HG03280 (cell line): ENCODE data around the gene SCAMP3.
A peak's percentile ranks its signal among the peaks of the same experiment; 100 is the strongest.
"Not testable (repeated sequence)": the region's sequence is repeated elsewhere in the genome, so short reads cannot be mapped to it uniquely, and the experiment has no call there.

ENCODE experiments used
- ATAC-seq: cut with Tn5 transposase; IDR thresholded peaks from one replicate; pipeline ENCODE4 v1.9.1; 2021; ENCODE audit warnings: mild to moderate bottlenecking, moderate library complexity; ENCODE audit not compliant: unreplicated experiment

Gene SCAMP3

GRCh38 chr1:155232001-155232978, 29.9 kb downstream of the SCAMP3 start:
- ATAC-seq: not testable (repeated sequence)

GRCh38 chr1:155231302-155231701, 30.9 kb downstream of the SCAMP3 start:
- not testable (repeated sequence) for ATAC-seq

GRCh38 chr1:155228096-155228427, 34.1 kb downstream of the SCAMP3 start:
- ATAC-seq: no peak

DNA sequence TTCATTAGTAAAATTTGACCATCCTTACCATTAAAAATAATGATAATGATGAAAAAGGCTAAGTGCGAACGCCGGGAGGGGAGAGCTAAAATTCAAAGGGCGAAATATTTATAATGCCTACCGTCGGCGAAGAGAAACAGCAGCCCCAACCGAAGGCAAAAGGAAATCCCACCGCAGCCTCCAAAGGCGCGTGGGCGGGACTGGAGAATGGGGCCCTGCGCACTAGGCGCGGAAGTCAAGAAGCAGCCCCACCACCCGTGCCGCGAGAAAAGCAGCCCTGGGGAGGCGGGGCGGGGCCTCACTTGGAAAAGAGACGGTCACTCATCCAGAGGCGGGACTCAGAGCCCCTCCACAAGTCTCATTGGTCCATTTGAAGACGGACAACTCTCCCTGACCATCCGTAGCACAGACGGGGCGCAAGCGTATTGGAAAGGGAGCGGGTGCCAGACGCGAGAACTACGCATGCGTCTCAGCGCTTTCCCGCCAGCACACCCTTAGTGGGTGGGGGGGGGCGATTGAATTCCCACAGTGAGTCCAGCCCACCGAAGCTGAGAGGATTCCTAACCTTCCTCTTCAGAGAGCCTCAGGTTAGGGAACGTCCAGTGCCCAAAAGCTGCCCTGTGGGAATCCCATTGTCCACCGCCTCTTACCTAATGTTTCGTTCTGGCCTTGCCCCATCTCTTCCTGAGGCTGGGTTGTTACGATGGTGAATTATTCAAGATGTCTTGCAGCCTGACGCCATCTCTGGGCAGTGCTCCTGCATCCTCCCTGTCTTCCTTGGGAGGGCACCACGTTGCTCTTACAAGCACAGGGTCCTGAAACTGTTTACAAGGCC, 34.7 kb downstream of the SCAMP3 start:
- ATAC-seq: peak; percentile 93

GRCh38 chr1:155226910-155227260, 35.3 kb downstream of the SCAMP3 start:
- ATAC-seq: no peak

DNA sequence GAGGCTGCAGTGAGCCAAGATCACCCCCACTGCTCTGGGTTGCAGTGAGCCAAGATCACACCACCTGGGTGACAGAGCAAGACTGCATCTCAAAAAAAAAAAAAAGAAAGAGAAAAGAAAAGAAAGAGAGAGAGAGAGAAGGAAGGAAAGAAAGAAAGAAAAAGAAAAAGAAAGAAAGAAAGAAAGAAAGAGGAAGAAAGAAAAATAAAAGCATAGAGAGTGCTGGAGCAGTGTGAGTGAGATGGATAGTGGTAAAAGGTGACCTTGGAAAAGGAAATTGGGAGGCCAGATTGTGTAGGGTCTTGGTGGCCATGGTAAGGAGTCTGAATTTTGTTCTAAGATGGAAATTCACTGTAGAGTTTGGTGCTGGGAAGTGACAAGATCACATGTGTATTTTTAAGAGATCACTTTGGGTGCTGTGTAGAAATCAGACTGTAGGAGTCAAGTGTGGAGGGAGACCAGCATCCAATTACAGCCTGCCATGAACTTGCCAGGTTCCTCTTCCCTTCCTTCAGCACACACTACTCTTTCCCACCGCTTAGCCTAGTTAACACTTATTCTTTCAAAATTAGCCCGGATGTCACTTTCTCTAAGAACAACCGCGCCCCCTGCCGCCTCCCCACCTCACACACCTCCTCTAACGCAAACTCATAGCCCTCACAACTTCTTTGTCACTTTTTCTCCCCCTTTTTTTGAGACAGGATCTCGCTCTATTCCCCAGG, 35.8 kb downstream of the SCAMP3 start:
- peak; percentile 26 for ATAC-seq

- ATAC-seq: not testable (repeated sequence)
Measured at GRCh38 chr1:155225404-155225759, 36.8 kb downstream of the SCAMP3 start.

DNA sequence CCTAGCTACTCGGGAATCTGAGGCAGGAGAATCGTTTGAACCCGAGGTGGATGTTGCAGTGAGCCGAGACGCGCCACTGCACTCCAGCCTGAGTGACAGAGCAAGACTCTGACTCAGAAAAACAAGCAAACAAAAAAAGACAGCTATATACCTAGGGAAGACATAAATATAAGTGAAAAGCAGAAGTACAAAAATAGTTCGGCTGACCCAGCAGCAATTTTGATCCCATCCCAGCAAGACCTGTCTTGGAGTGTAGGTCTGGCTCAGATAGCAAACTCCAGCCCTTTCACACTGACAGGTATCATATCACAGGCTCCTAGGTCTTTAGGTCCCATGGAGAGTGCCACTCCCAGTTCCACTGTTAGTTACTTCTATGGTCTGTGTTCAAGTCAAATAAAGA, 39.1 kb downstream of the SCAMP3 start:
- ATAC-seq: no peak

DNA sequence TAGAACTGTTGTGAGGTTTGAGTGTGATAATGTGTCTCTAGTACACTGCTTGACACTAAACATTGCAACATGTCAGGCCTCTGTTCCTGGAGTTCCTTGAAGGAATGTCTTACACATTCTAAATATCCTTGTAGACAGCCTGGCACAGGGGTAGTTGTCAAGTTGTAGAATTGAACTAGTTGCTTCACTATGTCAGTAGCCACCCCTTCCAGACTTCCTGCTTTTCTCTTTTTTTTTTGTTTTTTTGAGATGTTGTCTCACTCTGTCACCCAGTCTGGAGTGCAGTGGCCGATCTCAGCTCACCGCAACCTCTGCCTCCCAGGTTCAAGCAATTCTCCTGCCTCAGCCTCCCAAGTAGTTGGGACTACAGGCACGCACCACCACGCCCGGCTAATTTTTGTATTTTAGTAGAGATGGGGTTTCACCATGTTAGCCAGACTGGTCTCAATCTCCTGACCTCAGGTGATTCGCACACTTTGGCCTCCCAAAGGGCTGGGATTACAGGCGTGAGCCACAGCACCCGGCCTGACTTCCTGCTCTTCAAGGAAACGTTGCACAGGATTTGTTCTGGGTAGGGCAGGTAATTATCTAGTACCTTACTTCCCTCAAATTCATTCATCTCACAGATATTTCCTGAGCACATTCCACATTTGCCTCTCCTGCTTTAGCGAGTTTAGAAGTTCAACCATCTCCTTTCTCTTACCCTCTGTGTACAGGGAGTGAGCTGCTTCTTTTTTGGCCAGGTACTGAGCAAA, 41.8 kb downstream of the SCAMP3 start:
- ATAC-seq: not testable (repeated sequence)

- ATAC-seq: no peak
Measured at GRCh38 chr1:155219592-155220031, 42.5 kb downstream of the SCAMP3 start.

DNA sequence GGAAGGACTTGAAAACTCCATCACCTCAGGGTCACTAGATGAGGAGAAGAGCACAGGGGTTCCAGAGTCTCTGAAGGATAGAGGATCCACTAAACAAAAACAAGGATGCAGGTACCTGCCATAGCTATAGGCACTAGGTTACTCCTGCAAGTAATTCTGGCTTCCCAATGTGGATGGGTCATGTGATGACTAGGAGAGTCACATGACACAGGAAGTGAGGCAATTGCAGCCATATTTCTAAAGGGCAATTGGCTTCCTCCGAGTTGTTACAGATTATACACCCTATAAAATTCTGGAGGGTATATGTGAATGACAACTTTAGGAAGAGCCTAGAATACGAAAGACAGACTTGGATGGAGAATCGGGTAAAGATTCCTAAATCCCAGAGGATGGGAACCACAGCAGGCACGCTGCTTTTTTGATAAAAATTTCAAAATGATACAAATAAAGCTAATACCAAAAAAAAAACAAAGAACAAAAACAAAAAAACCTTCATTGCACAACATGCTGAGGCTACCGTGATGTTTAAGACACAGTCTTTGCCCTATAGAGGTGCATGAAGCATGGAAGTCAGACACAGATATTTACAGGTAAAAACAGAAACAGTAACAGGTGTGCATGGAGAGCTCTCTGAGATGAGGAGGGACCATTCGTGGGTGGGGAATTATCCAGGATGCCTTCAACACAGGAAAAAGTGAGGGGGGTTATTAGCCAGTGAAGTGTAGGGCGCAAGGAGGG, 43.1 kb downstream of the SCAMP3 start:
- no peak for ATAC-seq

- ATAC-seq: not testable (repeated sequence)
Measured at GRCh38 chr1:155214702-155215101, 47.5 kb downstream of the SCAMP3 start.

DNA sequence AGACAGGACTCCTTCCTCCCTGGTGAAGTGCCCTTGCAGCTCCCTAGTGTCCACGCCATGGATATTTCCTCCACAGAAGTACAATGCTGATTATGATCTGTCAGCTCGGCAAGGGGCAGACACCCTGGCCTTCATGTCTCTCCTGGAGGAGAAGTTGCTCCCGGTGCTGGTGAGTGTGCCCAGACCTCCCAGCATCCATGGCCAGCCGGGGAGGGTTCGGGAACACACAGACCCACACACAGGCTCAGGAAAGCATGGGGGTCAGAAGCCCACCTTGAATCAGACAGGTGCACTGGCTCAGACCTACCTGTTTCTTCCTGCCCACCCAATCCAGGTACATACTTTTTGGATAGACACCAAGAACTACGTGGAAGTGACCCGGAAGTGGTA, 50.1 kb downstream of the SCAMP3 start:
- ATAC-seq: not testable (repeated sequence)

DNA sequence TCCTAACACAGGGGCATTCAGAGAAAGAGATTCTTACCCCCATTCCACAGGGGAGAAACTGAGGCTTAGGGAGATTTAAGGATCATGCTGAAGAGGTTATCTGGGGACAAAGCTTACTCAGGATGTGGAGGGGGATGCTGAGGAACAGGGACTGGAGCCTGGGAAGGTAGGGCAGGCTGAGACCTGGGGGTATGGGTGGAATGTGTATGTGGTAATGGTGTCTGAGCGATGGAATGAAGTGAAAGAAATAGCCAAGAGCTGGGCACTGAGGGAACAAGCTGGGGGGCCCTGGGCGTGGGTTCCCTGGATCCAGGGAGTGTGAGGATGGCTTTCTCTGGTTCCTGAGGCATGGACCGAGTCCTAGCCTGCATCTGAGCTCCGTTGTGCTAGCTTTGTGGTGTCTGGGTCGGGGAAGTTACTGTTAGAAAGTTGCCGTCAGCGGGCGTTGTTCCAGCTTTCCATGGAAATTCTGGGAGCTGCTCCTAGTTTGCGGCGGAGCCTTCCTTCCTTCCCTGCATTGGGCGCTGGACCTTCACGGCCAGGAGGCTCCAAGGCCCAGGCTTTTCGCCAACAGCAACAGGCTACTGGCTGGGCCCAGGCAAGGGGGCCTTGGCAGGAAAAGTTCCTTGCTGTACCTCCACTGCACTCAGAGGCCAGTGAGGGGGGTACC, 50.6 kb downstream of the SCAMP3 start:
- not testable (repeated sequence) for ATAC-seq

DNA sequence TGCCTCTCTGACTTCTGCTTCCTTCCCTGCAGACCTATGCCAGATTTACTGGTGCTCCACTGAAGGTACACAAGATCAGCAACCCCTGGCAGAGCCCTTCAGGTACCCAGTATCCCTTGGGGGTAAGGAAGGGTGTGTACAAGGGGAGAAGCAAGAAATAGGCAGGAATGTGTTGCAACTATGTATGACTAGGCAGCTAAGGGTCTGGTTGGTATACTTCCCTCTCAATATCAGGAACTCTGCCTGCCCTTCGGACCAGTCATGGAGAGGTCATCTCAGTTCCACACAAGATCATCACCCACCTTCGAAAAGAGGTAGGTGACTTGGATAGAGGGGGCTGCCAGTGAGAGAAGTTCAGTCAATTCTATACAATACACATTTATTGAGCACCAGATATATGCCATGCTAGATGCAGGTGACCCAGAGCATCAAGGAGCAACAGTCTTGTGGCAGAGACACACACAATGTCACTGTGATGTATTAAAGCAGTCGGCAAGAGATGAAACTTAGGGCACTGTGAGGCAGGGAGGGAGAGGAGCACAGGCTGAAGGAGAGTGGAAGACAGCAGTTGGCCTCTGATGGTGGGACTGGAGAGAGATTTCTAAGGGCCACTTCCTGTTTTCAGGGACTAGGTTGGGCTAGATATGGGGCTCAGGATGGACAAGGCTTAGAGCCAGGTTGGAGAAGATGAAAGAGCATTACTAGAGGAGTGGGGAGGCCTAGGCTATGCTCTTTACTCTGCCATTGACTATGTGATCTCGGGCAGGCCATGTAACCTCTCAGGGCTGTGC, 51.7 kb downstream of the SCAMP3 start:
- ATAC-seq: no peak

GRCh38 chr1:155209312-155209721, 52.8 kb downstream of the SCAMP3 start:
- ATAC-seq: no peak

GRCh38 chr1:155208541-155209311, 53.4 kb downstream of the SCAMP3 start, which contains the start of gene MTX1:
MTX1 (plus strand) TSS chr1:155208695; CDS start chr1:155208805, 110 bp downstream.
- peak; percentile 66 for ATAC-seq
